ENCODE measurements around the gene ARTN.

ARTN gene

GRCh38 chr1:43985984-43986595 lies 52.5 kb downstream of the ARTN start:
- DNase-seq, result no peak

DNA sequence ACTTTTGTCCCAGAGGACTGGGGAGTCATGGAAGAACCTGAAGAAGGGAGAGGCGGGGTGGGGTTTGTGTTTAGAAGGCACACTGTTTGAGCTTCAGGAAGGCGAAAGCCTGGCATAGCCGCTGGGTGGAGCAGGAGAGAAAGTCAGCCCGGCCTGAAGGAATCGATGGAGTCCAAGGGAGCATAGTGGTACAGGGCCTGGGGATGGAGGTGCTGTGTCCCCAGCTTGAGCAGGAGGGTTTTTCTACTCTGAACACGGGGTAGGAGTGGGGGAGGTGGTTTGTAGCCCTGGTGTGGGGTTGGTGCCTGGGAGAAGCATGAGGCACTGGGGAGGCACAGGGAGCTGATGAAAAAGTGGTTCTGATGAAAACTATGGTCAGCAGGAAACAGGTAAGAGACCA lies 53.1 kb downstream of the ARTN start:
- no peak for DNase-seq
